CD4-positive, alpha-beta T cell treated with Interleukin-1 beta for 1 hour (primary cell): ENCODE measurements around the gene CLHC1.
A peak's percentile ranks its signal among the peaks of the same experiment; 100 is the strongest.
"Not testable (repeated sequence)": the region's sequence is repeated elsewhere in the genome, so short reads cannot be mapped to it uniquely, and the experiment has no call there.

Experiments
- DNase-seq, 2 donors: peaks; one replicate each; pipeline ENCODE4 v3.0.0-alpha.2; 2020 to 2022

CLHC1 gene

GRCh38 chr2:55133467-55134315, 98.4 kb downstream of the CLHC1 start:
- DNase-seq, result peak; percentile 76 to 87

DNA sequence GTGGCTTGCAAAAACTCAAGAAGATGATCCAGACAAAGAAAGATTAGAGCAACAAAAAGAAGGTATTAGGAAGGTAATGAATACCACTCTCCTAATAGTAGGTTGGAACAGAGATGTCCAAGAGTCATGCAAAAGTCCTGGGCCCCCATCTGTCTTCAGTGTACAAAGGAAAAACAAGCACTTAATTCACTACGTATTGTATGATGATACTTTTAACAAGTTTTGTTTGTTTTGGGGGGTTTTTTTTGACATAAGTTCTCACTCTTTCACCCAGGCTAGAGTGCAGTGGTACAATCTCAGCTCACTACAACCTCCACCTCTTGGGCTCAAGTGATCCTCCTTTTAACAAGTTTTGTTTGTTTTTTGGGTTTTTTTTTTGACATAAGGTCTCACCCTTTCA, 101.2 kb downstream of the CLHC1 start:
- DNase-seq, result no peak

- not testable (repeated sequence) for DNase-seq
Measured at GRCh38 chr2:55126643-55127042, 105.5 kb downstream of the CLHC1 start.
